ENCODE data around the gene CARS2. TPM values are rescaled to one million over a fixed set of nuclear protein-coding genes. Genes with fewer than 3 reads are reported as not detected.

Gene CARS2
- total RNA-seq, 4 donors from 2014 or later: 32.9 to 56.9 (median 40.2) TPM

GRCh38 chr13:110664673-110665072 is 41.2 kb downstream of the CARS2 start:
- no peaks in the 10 kb centered on the region for H3K27me3 ChIP-seq
- TF ChIP-seq, protein P1, sequence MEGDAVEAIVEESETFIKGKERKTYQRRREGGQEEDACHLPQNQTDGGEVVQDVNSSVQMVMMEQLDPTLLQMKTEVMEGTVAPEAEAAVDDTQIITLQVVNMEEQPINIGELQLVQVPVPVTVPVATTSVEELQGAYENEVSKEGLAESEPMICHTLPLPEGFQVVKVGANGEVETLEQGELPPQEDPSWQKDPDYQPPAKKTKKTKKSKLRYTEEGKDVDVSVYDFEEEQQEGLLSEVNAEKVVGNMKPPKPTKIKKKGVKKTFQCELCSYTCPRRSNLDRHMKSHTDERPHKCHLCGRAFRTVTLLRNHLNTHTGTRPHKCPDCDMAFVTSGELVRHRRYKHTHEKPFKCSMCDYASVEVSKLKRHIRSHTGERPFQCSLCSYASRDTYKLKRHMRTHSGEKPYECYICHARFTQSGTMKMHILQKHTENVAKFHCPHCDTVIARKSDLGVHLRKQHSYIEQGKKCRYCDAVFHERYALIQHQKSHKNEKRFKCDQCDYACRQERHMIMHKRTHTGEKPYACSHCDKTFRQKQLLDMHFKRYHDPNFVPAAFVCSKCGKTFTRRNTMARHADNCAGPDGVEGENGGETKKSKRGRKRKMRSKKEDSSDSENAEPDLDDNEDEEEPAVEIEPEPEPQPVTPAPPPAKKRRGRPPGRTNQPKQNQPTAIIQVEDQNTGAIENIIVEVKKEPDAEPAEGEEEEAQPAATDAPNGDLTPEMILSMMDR (IDR thresholded peaks at IDR 0.05): no peak
- TF ChIP-seq POLR2A (IDR thresholded peaks at IDR 0.05; ENCODE audit: low read depth) (no peak), POLR2AphosphoS5 (IDR thresholded peaks at IDR 0.05) (no peak), EP300 (IDR thresholded peaks at IDR 0.05) (no peak)
- H3K27ac ChIP-seq (replicated peaks in 1 of 4): no peak overlapping the region
- 88% methylated on average over 11 of the region's 11 CpGs for WGBS
- H3K4me1 ChIP-seq: no peaks in the 10 kb centered on the region
- no peak for DNase-seq (ENCODE audit: extremely low spot score)
- no peak overlapping the region for H3K4me3 ChIP-seq
- peaks cover 0 to 9% (median 0%) of the 10 kb centered on the region in 4 donors for H3K9me3 ChIP-seq
- intact Hi-C loops (cut with DNase I): no loop called here
- peaks cover 46 to 97% (median 80%) of the 10 kb centered on the region in 4 donors for H3K36me3 ChIP-seq

GRCh38 chr13:110664041-110664440 is 41.9 kb downstream of the CARS2 start:
- 91% methylated on average over 7 of the region's 7 CpGs for WGBS

GRCh38 chr13:110663491-110663890 is 42.4 kb downstream of the CARS2 start:
- TF ChIP-seq, protein P1 (IDR thresholded peaks at IDR 0.05): no peak
- TF ChIP-seq POLR2A (IDR thresholded peaks at IDR 0.05; ENCODE audit: low read depth) (no peak), EP300 (IDR thresholded peaks at IDR 0.05) (no peak), POLR2AphosphoS5 (IDR thresholded peaks at IDR 0.05) (no peak)
- Histone ChIP-seq H3K27ac (replicated peaks in 1 of 4) (no peak overlapping the region), H3K27me3 (no peaks in the 10 kb centered on the region), H3K36me3 (peaks cover 45 to 98% (median 77%) of the 10 kb centered on the region in 4 donors), H3K4me3 (no peak overlapping the region), H3K9me3 (peaks cover 0 to 8% (median 0%) of the 10 kb centered on the region in 4 donors), H3K4me1 (no peaks in the 10 kb centered on the region)
- WGBS: 78% methylated on average over 7 of the region's 7 CpGs
- DNase-seq (ENCODE audit: extremely low spot score): no peak
- intact Hi-C loops (cut with DNase I): no loop called here

More at GRCh38 chr13:110664041-110664440, 41.9 kb downstream of the CARS2 start:
- Histone ChIP-seq H3K4me1 (no peaks in the 10 kb centered on the region), H3K9me3 (peaks cover 0 to 8% (median 0%) of the 10 kb centered on the region in 4 donors), H3K36me3 (peaks cover 45 to 97% (median 78%) of the 10 kb centered on the region in 4 donors), H3K4me3 (no peak overlapping the region), H3K27ac (replicated peaks in 1 of 4) (no peak overlapping the region), H3K27me3 (no peaks in the 10 kb centered on the region)
- intact Hi-C loops (cut with DNase I): no loop called here
- TF ChIP-seq POLR2A (IDR thresholded peaks at IDR 0.05; ENCODE audit: low read depth) (no peak), EP300 (IDR thresholded peaks at IDR 0.05) (no peak), POLR2AphosphoS5 (IDR thresholded peaks at IDR 0.05) (no peak)
- TF ChIP-seq, protein P1 (IDR thresholded peaks at IDR 0.05): no peak
- DNase-seq (ENCODE audit: extremely low spot score): no peak

DNA sequence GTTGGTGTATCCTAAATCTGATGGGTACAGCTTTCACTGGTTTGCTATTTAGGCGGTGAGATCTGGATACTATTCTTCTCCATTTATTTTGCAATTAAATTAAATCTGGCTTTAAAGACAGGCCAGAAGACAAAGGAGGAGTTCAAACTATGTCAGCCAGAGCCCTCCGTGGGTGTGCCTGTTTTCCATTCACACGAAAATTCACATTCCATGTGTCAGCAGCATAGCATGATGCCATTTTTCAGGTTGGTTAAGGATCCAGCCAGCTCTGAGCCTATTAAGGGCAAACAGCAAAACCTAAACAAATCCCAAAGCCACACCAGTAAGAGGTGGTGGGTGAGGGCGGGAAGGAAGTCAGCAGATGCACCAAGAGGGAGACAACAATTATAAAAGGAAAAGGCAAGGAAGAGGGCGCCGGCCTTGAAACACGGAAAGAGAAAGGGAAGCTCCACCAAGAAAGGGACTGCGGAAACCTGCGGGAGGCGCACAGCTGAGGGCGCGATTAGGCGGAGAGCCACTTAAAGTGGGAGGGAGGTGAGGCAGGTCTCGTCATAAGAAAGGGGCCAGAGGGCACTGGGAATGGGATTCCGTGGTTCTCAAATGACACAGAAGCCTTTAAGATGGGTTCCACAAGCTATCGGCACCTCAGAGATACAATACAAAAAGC is 43.0 kb downstream of the CARS2 start:
- TF ChIP-seq, protein P1 (IDR thresholded peaks at IDR 0.05): no peak
- no peak for TF ChIP-seq POLR2A (IDR thresholded peaks at IDR 0.05; ENCODE audit: low read depth)
- TF ChIP-seq POLR2AphosphoS5 (IDR thresholded peaks at IDR 0.05): no peak
- no peak for TF ChIP-seq EP300 (IDR thresholded peaks at IDR 0.05)
- no peaks in the 10 kb centered on the region for H3K27me3 ChIP-seq
- H3K4me1 ChIP-seq: no peaks in the 10 kb centered on the region
- H3K27ac ChIP-seq (replicated peaks in 1 of 4): no peak overlapping the region
- intact Hi-C loops (cut with DNase I): no loop called here
- no peak for DNase-seq (ENCODE audit: extremely low spot score)
- peaks cover 45 to 98% (median 73%) of the 10 kb centered on the region in 4 donors for H3K36me3 ChIP-seq
- peaks cover 0 to 8% (median 0%) of the 10 kb centered on the region in 4 donors for H3K9me3 ChIP-seq
- H3K4me3 ChIP-seq: no peak overlapping the region
- 93% methylated on average over 16 of the region's 16 CpGs for WGBS

Data from esophagus muscularis mucosa (tissue), 4 donors.